ENCODE data around the gene ADGRB2.

The ADGRB2 gene

DNA sequence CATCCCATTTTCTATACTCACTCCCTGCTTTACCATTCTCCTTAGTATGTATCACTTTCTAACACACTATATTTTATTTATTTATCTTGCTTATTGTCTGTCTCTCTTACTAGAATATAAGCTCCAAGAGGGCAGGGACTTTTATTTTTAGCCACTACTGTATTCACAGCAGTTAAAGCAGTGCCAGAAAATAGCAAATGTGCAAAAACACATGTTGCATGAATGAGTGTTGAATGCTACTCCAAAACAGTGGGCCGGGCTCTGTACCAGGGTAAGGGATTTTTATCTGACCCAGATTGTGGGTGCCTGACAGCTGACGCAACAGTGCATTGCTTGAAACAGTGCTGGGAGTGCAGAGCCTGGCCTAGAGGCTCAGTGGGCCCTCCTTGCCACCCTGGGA, 85.0 kb downstream of the ADGRB2 start:
- no peak for DNase-seq (ENCODE audit: low spot score)

DNA sequence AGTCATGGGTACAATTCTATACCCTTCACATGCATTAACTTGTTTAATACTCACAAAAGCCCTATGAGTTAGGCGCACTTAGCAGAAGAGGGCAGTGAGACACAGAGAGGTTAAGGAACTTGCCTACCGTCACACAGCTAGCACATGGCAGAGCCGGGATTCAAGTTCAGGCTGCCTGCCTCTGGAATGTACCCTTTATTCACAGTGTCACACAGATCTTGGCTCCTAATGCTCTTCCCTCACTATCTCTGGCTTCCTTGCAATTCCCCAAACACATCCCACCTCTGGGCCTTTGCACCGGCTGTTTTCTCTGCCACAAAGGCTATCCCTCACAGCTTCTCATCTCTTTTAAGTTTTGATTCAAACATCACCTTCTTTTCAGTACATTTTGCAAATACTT, 85.5 kb downstream of the ADGRB2 start:
- no peak for DNase-seq (ENCODE audit: low spot score)

GRCh38 chr1:31677949-31678348, 86.2 kb downstream of the ADGRB2 start:
- no peak for DNase-seq (ENCODE audit: low spot score)

GRCh38 chr1:31677401-31677800, 86.7 kb downstream of the ADGRB2 start:
- no peak for DNase-seq (ENCODE audit: low spot score)
